HEK293 (cell line): ENCODE results near the gene VEGFB.
A peak's percentile ranks its signal among the peaks of the same experiment; 100 is the strongest.

ENCODE experiments used
- CTCF ChIA-PET: fragments of 350-600 bp; formaldehyde crosslinking; extraction: SDS; loops from one replicate; lab custom pipeline; 2021; ENCODE audit warnings: antibody characterized with exemption; lab: Yijun Ruan, JAX
- POLR2A ChIA-PET: fragments of 300-600 bp; formaldehyde crosslinking; extraction: SDS; loops from one replicate; lab custom pipeline; 2020; ENCODE audit warnings: antibody characterized with exemption, inconsistent platforms; lab: Yijun Ruan, JAX
- H3K27ac ChIP-seq: fragments of 200-500 bp; sonication (Bioruptor generic); 2 replicates; pipeline ENCODE4 v1.5.1; 2014; ENCODE audit warnings: low read depth, low read length, control low read depth, inconsistent platforms; ENCODE audit errors: extremely low read depth
- H3K36me3 ChIP-seq, 2 experiments: fragments of 200-500 bp in 1 of 2; sonication (Bioruptor generic) in 1 of 2; 1 replicate in 1 of 2; 2 replicates in 1 of 2; pipeline ENCODE4 v1.5.1; 2014 to 2017; ENCODE audit warnings: inconsistent platforms in 2 of 2, low read length in 2 of 2; ENCODE audit not compliant: control insufficient read depth in 2 of 2, insufficient read depth in 1 of 2
- H3K4me1 ChIP-seq: fragments of 200-500 bp; sonication (Bioruptor generic); 2 replicates; pipeline ENCODE4 v1.5.1; 2014; ENCODE audit warnings: mild to moderate bottlenecking, low read length, inconsistent platforms; ENCODE audit not compliant: control insufficient read depth, insufficient read depth
- H3K4me3 ChIP-seq: 2 replicates; pipeline ENCODE4 v1.5.1; 2011; ENCODE audit warnings: low read depth, mild to moderate bottlenecking, control low read depth, low read length, moderate library complexity
- H3K9me3 ChIP-seq: fragments of 200-500 bp; sonication (Bioruptor generic); 2 replicates; pipeline ENCODE4 v1.5.1; 2014; ENCODE audit warnings: low read depth, low read length, inconsistent platforms; ENCODE audit not compliant: control insufficient read depth, insufficient read depth
- EGR2 ChIP-seq: fragments of 450-650 bp; formaldehyde crosslinking; IDR thresholded peaks from 2 replicates; pipeline ENCODE4 v1.5.1; 2016; ENCODE audit warnings: low read depth, missing biosample characterization, missing genetic modification characterization
- ELK4 ChIP-seq: IDR thresholded peaks from 2 replicates; pipeline ENCODE4 v1.6.1; 2011; ENCODE audit warnings: mild to moderate bottlenecking, low read depth, low read length, borderline replicate concordance
- KLF8 ChIP-seq: fragments of 450-650 bp; formaldehyde crosslinking; IDR thresholded peaks from 2 replicates; pipeline ENCODE4 v1.5.1; 2016; ENCODE audit warnings: missing biosample characterization, missing genetic modification characterization
- PRDM10 ChIP-seq: fragments of 450-650 bp; formaldehyde crosslinking; IDR thresholded peaks from 2 replicates; pipeline ENCODE4 v1.5.1; 2016; ENCODE audit warnings: missing biosample characterization, missing genetic modification characterization
- REPIN1 ChIP-seq: fragments of 450-650 bp; formaldehyde crosslinking; IDR thresholded peaks from 2 replicates; pipeline ENCODE4 v1.5.1; 2017; ENCODE audit warnings: missing biosample characterization, missing genetic modification characterization, low read depth
- SCRT2 ChIP-seq: fragments of 450-650 bp; formaldehyde crosslinking; IDR thresholded peaks from 2 replicates; pipeline ENCODE4 v1.5.1; 2016; ENCODE audit warnings: missing biosample characterization, missing genetic modification characterization
- TRIM28 ChIP-seq: IDR thresholded peaks from 2 replicates; pipeline ENCODE4 v1.6.1; 2011; ENCODE audit warnings: low read length, control low read depth, borderline replicate concordance
- YY2 ChIP-seq: fragments of 450-650 bp; formaldehyde crosslinking; IDR thresholded peaks from 2 replicates; pipeline ENCODE4 v1.5.1; 2016; ENCODE audit warnings: missing biosample characterization, missing genetic modification characterization
- ZBTB48 ChIP-seq: fragments of 450-650 bp; formaldehyde crosslinking; IDR thresholded peaks from 2 replicates; pipeline ENCODE4 v1.5.1; 2016; ENCODE audit warnings: missing biosample characterization, missing genetic modification characterization
- ZFHX2 ChIP-seq: fragments of 450-650 bp; formaldehyde crosslinking; conservative IDR thresholded peaks from 2 replicates; pipeline ENCODE4 v1.5.1; 2016; ENCODE audit warnings: missing biosample characterization, missing genetic modification characterization
- ZFP41 ChIP-seq: fragments of 450-650 bp; formaldehyde crosslinking; IDR thresholded peaks from 2 replicates; pipeline ENCODE4 v1.5.1; 2016; ENCODE audit warnings: missing biosample characterization, missing genetic modification characterization, borderline replicate concordance
- ZIC2 ChIP-seq: fragments of 450-650 bp; formaldehyde crosslinking; IDR thresholded peaks from 2 replicates; pipeline ENCODE4 v1.5.1; 2016; ENCODE audit warnings: missing biosample characterization, missing genetic modification characterization
- ZNF146 ChIP-seq: fragments of 450-650 bp; formaldehyde crosslinking; IDR thresholded peaks from 2 replicates; pipeline ENCODE4 v1.5.1; 2016; ENCODE audit warnings: missing biosample characterization, missing genetic modification characterization
- ZNF16 ChIP-seq: fragments of 450-650 bp; formaldehyde crosslinking; IDR thresholded peaks from 2 replicates; pipeline ENCODE4 v1.5.1; 2016; ENCODE audit warnings: low read depth, missing biosample characterization, missing genetic modification characterization
- ZNF221 ChIP-seq: fragments of 450-650 bp; formaldehyde crosslinking; IDR thresholded peaks from 2 replicates; pipeline ENCODE4 v1.5.1; 2017; ENCODE audit warnings: missing biosample characterization, missing genetic modification characterization, borderline replicate concordance
- ZNF324 ChIP-seq: fragments of 450-650 bp; formaldehyde crosslinking; IDR thresholded peaks from 2 replicates; pipeline ENCODE4 v1.5.1; 2016; ENCODE audit warnings: missing biosample characterization, missing genetic modification characterization
- ZNF350 ChIP-seq: fragments of 450-650 bp; formaldehyde crosslinking; IDR thresholded peaks from 2 replicates; pipeline ENCODE4 v1.5.0; 2017; ENCODE audit warnings: missing biosample characterization, mild to moderate bottlenecking, missing genetic modification characterization
- ZNF426 ChIP-seq: fragments of 450-650 bp; formaldehyde crosslinking; IDR thresholded peaks from 2 replicates; pipeline ENCODE4 v1.5.1; 2017; ENCODE audit warnings: missing biosample characterization, missing genetic modification characterization, mild to moderate bottlenecking, inconsistent platforms, moderate library complexity
- ZNF433 ChIP-seq: fragments of 450-650 bp; formaldehyde crosslinking; IDR thresholded peaks from 2 replicates; pipeline ENCODE4 v1.5.1; 2016; ENCODE audit warnings: missing biosample characterization, missing genetic modification characterization, low read depth
- ZNF561 ChIP-seq: fragments of 450-650 bp; IDR thresholded peaks from 2 replicates; pipeline ENCODE4 v1.5.1; 2018; ENCODE audit warnings: missing biosample characterization, missing genetic modification characterization, borderline replicate concordance
- ZNF777 ChIP-seq: fragments of 450-650 bp; formaldehyde crosslinking; IDR thresholded peaks from 2 replicates; pipeline ENCODE4 v1.5.1; 2017; ENCODE audit warnings: missing biosample characterization, missing genetic modification characterization, borderline replicate concordance
- ZNF843 ChIP-seq: fragments of 450-650 bp; formaldehyde crosslinking; IDR thresholded peaks from 2 replicates; pipeline ENCODE4 v1.5.1; 2016; ENCODE audit warnings: missing biosample characterization, missing genetic modification characterization
- TF ChIP-seq, protein P1 (sequence below): fragments of 450-650 bp; formaldehyde crosslinking; IDR thresholded peaks from 2 replicates; pipeline ENCODE4 v1.5.1; 2017; ENCODE audit warnings: missing biosample characterization, missing genetic modification characterization

Gene VEGFB

DNA sequence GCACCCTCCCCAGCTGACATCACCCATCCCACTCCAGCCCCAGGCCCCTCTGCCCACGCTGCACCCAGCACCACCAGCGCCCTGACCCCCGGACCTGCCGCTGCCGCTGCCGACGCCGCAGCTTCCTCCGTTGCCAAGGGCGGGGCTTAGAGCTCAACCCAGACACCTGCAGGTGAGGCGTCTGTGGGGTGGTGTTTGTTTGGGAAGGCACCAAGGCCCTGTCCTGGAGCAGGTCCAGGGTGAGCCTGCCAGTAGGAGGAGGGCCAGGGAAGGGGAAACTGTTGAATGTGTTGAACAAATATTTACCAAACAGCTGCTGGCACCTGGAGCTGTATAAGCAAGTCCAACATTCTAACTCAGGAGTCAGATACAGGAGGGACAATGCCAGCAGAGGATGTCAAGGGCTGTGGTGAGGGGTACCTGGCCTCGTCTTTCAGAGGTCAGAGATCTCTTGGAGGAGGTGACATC, 3.1 kb downstream of the VEGFB start:
- Histone ChIP-seq H3K4me1 (no peaks in the 10 kb centered on the region), H3K27ac (no peak overlapping the region), H3K4me3 (no peak overlapping the region), H3K36me3 (peaks cover 0 to 31% of the 10 kb centered on the region in 2 experiments; a peak in 1 of 3 replicates), H3K9me3 (no peaks in the 10 kb centered on the region)
- TF ChIP-seq ZBTB48 (tag by site-specific recombination): no peak
- no peak for TF ChIP-seq ZNF221 (tag by site-specific recombination)
- no peak for TF ChIP-seq PRDM10 (tag by site-specific recombination)
- no peak for TF ChIP-seq ZNF777
- no peak for TF ChIP-seq ZNF426 (tag by site-specific recombination)
- TF ChIP-seq KLF8 (tag by site-specific recombination): no peak
- TF ChIP-seq, protein P1, sequence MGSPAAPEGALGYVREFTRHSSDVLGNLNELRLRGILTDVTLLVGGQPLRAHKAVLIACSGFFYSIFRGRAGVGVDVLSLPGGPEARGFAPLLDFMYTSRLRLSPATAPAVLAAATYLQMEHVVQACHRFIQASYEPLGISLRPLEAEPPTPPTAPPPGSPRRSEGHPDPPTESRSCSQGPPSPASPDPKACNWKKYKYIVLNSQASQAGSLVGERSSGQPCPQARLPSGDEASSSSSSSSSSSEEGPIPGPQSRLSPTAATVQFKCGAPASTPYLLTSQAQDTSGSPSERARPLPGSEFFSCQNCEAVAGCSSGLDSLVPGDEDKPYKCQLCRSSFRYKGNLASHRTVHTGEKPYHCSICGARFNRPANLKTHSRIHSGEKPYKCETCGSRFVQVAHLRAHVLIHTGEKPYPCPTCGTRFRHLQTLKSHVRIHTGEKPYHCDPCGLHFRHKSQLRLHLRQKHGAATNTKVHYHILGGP: no peak
- TF ChIP-seq ZFHX2: peak; percentile 85
- TF ChIP-seq SCRT2 (tag by site-specific recombination): peak; percentile 80
- no peak for TF ChIP-seq ZFP41
- TF ChIP-seq ELK4: no peak
- TF ChIP-seq YY2 (tag by site-specific recombination): no peak
- peak; percentile 76 for TF ChIP-seq EGR2
- TF ChIP-seq ZNF561 (tag by site-specific recombination): no peak
- TF ChIP-seq ZNF843 (tag by site-specific recombination): no peak
- TF ChIP-seq ZNF433 (tag by site-specific recombination): no peak
- TF ChIP-seq REPIN1 (tag by site-specific recombination): no peak
- TF ChIP-seq ZNF146 (tag by site-specific recombination): no peak
- ChIA-PET CTCF (interaction anchor here (1.2 kb wide), 1 partner anchor 118 kb away, joined by 8 read pairs; no protein-coding TSS in a partner anchor), POLR2A (interaction anchor here (3.9 kb wide), 1 partner anchor 11 kb away, joined by 12 read pairs; the partner anchor contains the start of genes NUDT22 and TRPT1)

DNA sequence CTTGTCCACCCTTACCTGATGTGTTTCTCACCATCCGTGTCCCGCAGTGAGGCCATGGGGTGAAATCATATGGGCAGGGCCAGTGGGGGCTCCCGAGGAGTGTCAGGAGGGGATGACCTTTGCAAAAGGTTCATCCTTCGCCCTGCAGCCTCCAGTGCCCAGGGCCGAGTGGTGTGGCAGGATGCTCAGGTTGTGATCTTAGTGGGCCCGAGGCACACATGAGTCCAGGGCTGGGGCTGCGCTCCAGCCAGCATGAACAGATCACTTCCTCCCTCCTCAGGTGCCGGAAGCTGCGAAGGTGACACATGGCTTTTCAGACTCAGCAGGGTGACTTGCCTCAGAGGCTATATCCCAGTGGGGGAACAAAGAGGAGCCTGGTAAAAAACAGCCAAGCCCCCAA, 3.7 kb downstream of the VEGFB start:
- H3K9me3 ChIP-seq: no peaks in the 10 kb centered on the region
- ChIA-PET POLR2A (interaction anchor here (0.5 to 3.9 kb wide), 2 partner anchors 12 to 34 kb away, joined by 3 to 12 read pairs; partner anchors contain the start of genes NUDT22 and TRPT1), CTCF (interaction anchor here (1.2 kb wide), 1 partner anchor 117 kb away, joined by 8 read pairs; no protein-coding TSS in a partner anchor)
- peaks cover 0 to 33% of the 10 kb centered on the region in 2 experiments; a peak in 1 of 3 replicates for H3K36me3 ChIP-seq
- H3K4me1 ChIP-seq: no peaks in the 10 kb centered on the region
- H3K4me3 ChIP-seq: no peak overlapping the region
- TF ChIP-seq ZNF324 (tag by site-specific recombination) (no peak), ZIC2 (tag by site-specific recombination) (0 out of 2 replicates have a peak, but pooled peaks have one; percentile 22), TRIM28 (no peak), ZNF16 (tag by site-specific recombination) (no peak), ZNF350 (no peak)
- H3K27ac ChIP-seq: no peak overlapping the region
